Type B pancreatic cell (in vitro differentiated cells): ENCODE data around the gene CA6. TPM values are rescaled to one million over a fixed set of nuclear protein-coding genes. Genes with fewer than 3 reads are reported as not detected.
A peak's percentile ranks its signal among the peaks of the same experiment; 100 is the strongest.

ENCODE experiments used
- DNase-seq: peaks from one replicate; pipeline ENCODE4 v3.0.0; 2021; ENCODE audit warnings: mixed read lengths; ENCODE audit not compliant: unreplicated experiment; ENCODE audit errors: extremely low spot score
- H3K27ac Mint-ChIP-seq: 2 replicates; pipeline ENCODE4 v1.8.0; 2021; ENCODE audit warnings: mild to moderate bottlenecking, mixed read lengths
- H3K27me3 Mint-ChIP-seq: 2 replicates; pipeline ENCODE4 v1.8.0; 2021; ENCODE audit warnings: mixed read lengths
- H3K36me3 Mint-ChIP-seq: 2 replicates; pipeline ENCODE4 v1.8.0; 2021; ENCODE audit warnings: mixed read lengths
- H3K4me1 Mint-ChIP-seq: one replicate; pipeline ENCODE4 v1.8.0; 2021; ENCODE audit warnings: mixed read lengths; ENCODE audit not compliant: unreplicated experiment
- H3K4me3 Mint-ChIP-seq: 2 replicates; pipeline ENCODE4 v1.8.0; 2021; ENCODE audit warnings: mild to moderate bottlenecking, mixed read lengths
- H3K9me3 Mint-ChIP-seq: 2 replicates; pipeline ENCODE4 v1.8.0; 2021; ENCODE audit warnings: mixed read lengths
- total RNA-seq: library from RNA; stranded (reverse); gene quantifications from 2 replicates; pipeline ENCODE4 v1.2.1, GENCODE V29; 2021; ENCODE audit warnings: low replicate concordance
- TF ChIP-seq, protein P1 (sequence below): fragments of 200-600 bp; sonication (generic); conservative IDR thresholded peaks from 2 replicates; pipeline ENCODE4 v1.5.0; 2021; ENCODE audit warnings: antibody characterized with exemption, mild to moderate bottlenecking

The CA6 gene
- total RNA-seq, 1 donor from 2014 or later: not detected

GRCh38 chr1:9004031-9004699, 58.5 kb downstream of the CA6 start:
- H3K4me3 Mint-ChIP-seq: no peak overlapping the region
- peaks cover 3% of the 10 kb centered on the region for H3K27me3 Mint-ChIP-seq
- H3K36me3 Mint-ChIP-seq: no peaks in the 10 kb centered on the region
- no peaks in the 10 kb centered on the region for H3K9me3 Mint-ChIP-seq
- no peak for DNase-seq
- TF ChIP-seq, protein P1, sequence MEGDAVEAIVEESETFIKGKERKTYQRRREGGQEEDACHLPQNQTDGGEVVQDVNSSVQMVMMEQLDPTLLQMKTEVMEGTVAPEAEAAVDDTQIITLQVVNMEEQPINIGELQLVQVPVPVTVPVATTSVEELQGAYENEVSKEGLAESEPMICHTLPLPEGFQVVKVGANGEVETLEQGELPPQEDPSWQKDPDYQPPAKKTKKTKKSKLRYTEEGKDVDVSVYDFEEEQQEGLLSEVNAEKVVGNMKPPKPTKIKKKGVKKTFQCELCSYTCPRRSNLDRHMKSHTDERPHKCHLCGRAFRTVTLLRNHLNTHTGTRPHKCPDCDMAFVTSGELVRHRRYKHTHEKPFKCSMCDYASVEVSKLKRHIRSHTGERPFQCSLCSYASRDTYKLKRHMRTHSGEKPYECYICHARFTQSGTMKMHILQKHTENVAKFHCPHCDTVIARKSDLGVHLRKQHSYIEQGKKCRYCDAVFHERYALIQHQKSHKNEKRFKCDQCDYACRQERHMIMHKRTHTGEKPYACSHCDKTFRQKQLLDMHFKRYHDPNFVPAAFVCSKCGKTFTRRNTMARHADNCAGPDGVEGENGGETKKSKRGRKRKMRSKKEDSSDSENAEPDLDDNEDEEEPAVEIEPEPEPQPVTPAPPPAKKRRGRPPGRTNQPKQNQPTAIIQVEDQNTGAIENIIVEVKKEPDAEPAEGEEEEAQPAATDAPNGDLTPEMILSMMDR: no peak
- peaks cover 19% of the 10 kb centered on the region for H3K4me1 Mint-ChIP-seq
- H3K27ac Mint-ChIP-seq: no peak overlapping the region

DNA sequence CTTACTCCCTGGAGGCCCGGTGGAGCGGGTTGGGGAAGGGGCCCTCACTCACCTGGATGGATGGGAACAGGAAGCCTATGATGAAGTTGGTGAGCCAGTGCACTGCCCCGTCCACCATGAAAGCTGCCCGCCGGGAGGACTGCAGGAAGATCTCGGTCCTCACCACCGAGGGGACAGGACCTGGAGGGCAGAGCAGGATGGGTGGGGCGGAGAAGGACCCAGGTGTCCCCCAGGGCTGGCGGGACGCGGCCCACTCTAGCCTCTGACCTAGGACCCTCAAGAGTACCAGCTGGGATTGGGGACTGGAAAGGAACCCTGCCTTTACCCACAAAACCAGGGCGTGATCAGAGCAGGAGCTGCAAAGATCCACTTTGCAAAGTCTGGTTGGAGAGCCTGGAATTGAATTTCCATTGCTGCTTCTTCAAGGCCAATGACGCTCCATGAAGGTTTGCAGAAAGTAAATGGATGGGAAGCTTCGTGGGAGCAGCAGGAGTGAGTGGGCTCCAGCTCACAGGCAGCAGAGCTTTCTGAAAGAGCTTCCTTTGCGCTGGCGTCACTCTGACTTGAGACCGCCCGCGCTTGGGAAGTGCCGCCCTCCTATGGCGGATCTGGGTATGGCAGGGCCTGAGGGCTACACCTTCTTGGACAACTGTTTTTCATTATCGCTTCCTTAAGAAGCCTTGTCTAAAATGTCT, 59.2 kb downstream of the CA6 start:
- peaks cover 19% of the 10 kb centered on the region for H3K4me1 Mint-ChIP-seq
- H3K9me3 Mint-ChIP-seq: no peaks in the 10 kb centered on the region
- H3K27me3 Mint-ChIP-seq: peaks cover 3% of the 10 kb centered on the region
- TF ChIP-seq, protein P1: peak; percentile 95
- no peaks in the 10 kb centered on the region for H3K36me3 Mint-ChIP-seq
- no peak overlapping the region for H3K4me3 Mint-ChIP-seq
- peak overlapping the region; percentile 36 for H3K27ac Mint-ChIP-seq
- DNase-seq: peak; percentile 86

- TF ChIP-seq, protein P1: peak; percentile 12
- H3K36me3 Mint-ChIP-seq: no peaks in the 10 kb centered on the region
- peaks cover 3% of the 10 kb centered on the region for H3K27me3 Mint-ChIP-seq
- peak overlapping the region; percentile 36 for H3K27ac Mint-ChIP-seq
- no peaks in the 10 kb centered on the region for H3K9me3 Mint-ChIP-seq
- no peak for DNase-seq
- no peak overlapping the region for H3K4me3 Mint-ChIP-seq
- H3K4me1 Mint-ChIP-seq: peaks cover 19% of the 10 kb centered on the region
These were observed 59.7 kb downstream of the CA6 start for GRCh38 chr1:9005395-9005708.

GRCh38 chr1:9006956-9007615, 61.4 kb downstream of the CA6 start:
- Mint-ChIP-seq H3K9me3 (no peaks in the 10 kb centered on the region), H3K4me1 (peaks cover 12% of the 10 kb centered on the region), H3K27ac (no peak overlapping the region), H3K36me3 (no peaks in the 10 kb centered on the region), H3K4me3 (no peak overlapping the region), H3K27me3 (peaks cover 3% of the 10 kb centered on the region)
- DNase-seq: no peak
- TF ChIP-seq, protein P1: no peak

DNA sequence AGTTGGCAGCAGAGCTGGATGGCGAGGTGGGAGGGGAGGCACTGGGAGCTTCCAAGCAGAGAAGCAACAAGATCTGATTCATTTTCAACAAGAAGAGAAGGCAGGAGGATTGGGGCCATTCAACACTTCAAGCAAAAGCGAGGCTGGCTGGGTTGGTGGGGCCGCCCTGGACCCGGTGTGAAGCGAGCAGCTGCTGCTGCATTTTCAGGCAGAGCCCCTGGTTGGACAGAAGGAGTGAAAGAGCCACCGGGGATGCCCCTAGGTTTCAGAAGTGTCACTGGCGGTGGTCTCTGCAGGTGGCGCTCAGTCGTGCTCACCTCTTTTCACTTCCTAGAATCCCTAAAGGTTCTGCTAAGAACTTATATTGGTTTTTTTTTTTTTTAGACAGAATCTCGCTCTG, 62.6 kb downstream of the CA6 start:
- Mint-ChIP-seq H3K4me3 (no peak overlapping the region), H3K9me3 (no peaks in the 10 kb centered on the region), H3K27ac (no peak overlapping the region), H3K27me3 (peaks cover 3% of the 10 kb centered on the region), H3K36me3 (no peaks in the 10 kb centered on the region), H3K4me1 (peaks cover 5% of the 10 kb centered on the region)
- DNase-seq: no peak
- TF ChIP-seq, protein P1: no peak
